DND-41 (cell line): ENCODE data around the gene TMEM237.

ENCODE experiments used
- ATAC-seq: fragments of 200-7000 bp; cut with Tn5 transposase; 3 replicates; pipeline ENCODE4 v1.9.1; 2021; ENCODE audit warnings: low read depth; ENCODE audit not compliant: insufficient read depth
- DNase-seq: peaks from one replicate; pipeline ENCODE4 v3.0.0-alpha.2; 2020
- H2AFZ ChIP-seq: 2 replicates; pipeline ENCODE4 v1.6.0; 2012; ENCODE audit warnings: low read depth, low read length
- H3K27ac ChIP-seq: 2 replicates; pipeline ENCODE4 v1.5.1; 2012; ENCODE audit warnings: low read length, inconsistent platforms
- H3K27me3 ChIP-seq: fragments of 200-600 bp; sonication (generic); 2 replicates; pipeline ENCODE4 v1.6.0; 2012; ENCODE audit warnings: low read length, mild to moderate bottlenecking, inconsistent platforms; ENCODE audit not compliant: insufficient read depth, poor library complexity
- H3K36me3 ChIP-seq: 2 replicates; pipeline ENCODE4 v1.5.1; 2012; ENCODE audit warnings: low read length, inconsistent platforms; ENCODE audit not compliant: insufficient read depth
- H3K4me1 ChIP-seq: 2 replicates; pipeline ENCODE4 v1.5.1; 2012; ENCODE audit warnings: mild to moderate bottlenecking, low read length; ENCODE audit not compliant: insufficient read depth
- H3K4me2 ChIP-seq: 2 replicates; pipeline ENCODE4 v1.6.0; 2012; ENCODE audit warnings: mild to moderate bottlenecking, moderate library complexity, low read length, inconsistent platforms; ENCODE audit not compliant: insufficient read depth
- H3K4me3 ChIP-seq, 2 experiments: fragments of 200-600 bp in 1 of 2; shearing (Covaris generic) in 1 of 2; 2 replicates each; pipeline ENCODE4 v1.5.1; 2012 to 2016; ENCODE audit warnings: inconsistent platforms in 2 of 2, low read length in 2 of 2, mild to moderate bottlenecking in 2 of 2, low read depth in 1 of 2, moderate library complexity in 1 of 2
- H3K79me2 ChIP-seq: 2 replicates; pipeline ENCODE4 v1.6.0; 2012; ENCODE audit warnings: low read length, inconsistent platforms; ENCODE audit not compliant: insufficient read depth
- H3K9ac ChIP-seq: 2 replicates; pipeline ENCODE4 v1.6.0; 2012; ENCODE audit warnings: low read depth, mild to moderate bottlenecking, inconsistent platforms, low read length, moderate library complexity
- H3K9me3 ChIP-seq: 2 replicates; pipeline ENCODE4 v1.5.1; 2012; ENCODE audit warnings: low read length, moderate library complexity, mild to moderate bottlenecking, inconsistent platforms; ENCODE audit not compliant: insufficient read depth, severe bottlenecking
- H4K20me1 ChIP-seq: 2 replicates; pipeline ENCODE4 v1.6.0; 2012; ENCODE audit warnings: low read length; ENCODE audit not compliant: insufficient read depth
- CTCF ChIP-seq: IDR thresholded peaks from 2 replicates; pipeline ENCODE4 v1.5.1; 2012; ENCODE audit warnings: borderline replicate concordance, low read length, moderate library complexity, mild to moderate bottlenecking; ENCODE audit not compliant: poor library complexity, severe bottlenecking; ENCODE audit errors: extremely low read depth
- EZH2 ChIP-seq: IDR thresholded peaks from 3 replicates; pipeline ENCODE4 v1.6.1; 2012; ENCODE audit warnings: borderline replicate concordance, low read depth, mild to moderate bottlenecking, moderate library complexity, low read length, inconsistent platforms; ENCODE audit not compliant: severe bottlenecking

TMEM237 gene

DNA sequence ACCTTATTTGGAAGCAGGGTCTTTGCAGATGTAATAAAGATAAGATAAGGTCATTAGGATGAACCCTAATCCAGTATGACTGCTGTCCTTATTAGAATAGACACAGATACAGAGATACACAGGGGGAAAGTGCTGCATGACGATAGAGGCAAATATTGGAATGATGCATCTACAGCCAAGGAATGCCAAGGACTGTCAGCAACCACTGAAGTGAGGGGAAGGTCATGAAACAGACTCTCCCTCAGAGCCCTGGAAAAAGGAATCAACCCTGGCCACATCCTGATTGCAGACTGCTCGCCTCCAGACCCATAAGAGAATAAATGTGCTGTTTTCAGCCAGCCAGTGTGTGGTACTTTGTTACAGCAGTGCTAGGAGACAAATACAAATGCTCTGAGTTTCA, 14.8 kb downstream of the TMEM237 start:
- Histone ChIP-seq H3K27ac (no peak overlapping the region), H3K9ac (no peak overlapping the region), H4K20me1 (no peaks in the 10 kb centered on the region), H3K9me3 (no peaks in the 10 kb centered on the region), H3K4me1 (no peaks in the 10 kb centered on the region), H2AFZ (no peak overlapping the region), H3K27me3 (no peaks in the 10 kb centered on the region), H3K4me3 (no peak overlapping the region), H3K79me2 (no peaks in the 10 kb centered on the region), H3K4me2 (no peak overlapping the region), H3K36me3 (peaks cover 67% of the 10 kb centered on the region)
- DNase-seq, result no peak
- TF ChIP-seq EZH2, result no peak
- TF ChIP-seq CTCF, result no peak
- ATAC-seq, result no peak

DNA sequence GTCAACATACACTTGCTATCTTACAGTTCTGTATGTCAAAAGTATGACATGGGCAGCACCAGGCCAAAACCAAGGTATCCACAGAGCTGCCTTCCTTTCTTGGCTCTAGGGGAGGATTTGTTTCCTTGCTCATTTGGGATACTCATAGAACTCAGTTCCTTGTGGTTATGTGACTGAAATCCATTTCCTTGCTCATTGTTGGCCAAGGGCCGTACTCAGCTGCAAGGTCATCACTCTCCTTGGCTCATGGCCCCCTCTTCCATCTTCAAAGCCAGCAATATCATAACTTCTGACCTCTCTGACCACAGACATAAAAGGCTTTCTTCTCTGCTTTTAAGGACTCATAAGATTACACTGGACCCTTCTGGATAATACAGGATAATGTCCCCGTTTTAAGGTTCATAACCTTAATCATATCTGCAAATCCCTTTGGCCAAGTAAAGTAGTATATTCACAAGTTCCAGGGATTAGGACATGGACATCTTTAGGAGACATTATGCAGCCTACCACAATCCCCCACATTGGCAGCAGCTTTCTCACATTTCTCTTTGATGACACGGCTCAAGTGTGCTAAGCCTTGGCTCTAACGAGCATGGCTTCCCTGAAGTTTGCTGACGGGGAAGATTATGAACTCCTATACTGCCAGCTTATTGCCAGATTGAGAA, 20.9 kb downstream of the TMEM237 start:
- no peaks in the 10 kb centered on the region for H4K20me1 ChIP-seq
- H3K27me3 ChIP-seq, result no peaks in the 10 kb centered on the region
- H3K27ac ChIP-seq, result no peak overlapping the region
- no peak overlapping the region for H2AFZ ChIP-seq
- no peak for ATAC-seq
- H3K4me1 ChIP-seq, result no peaks in the 10 kb centered on the region
- H3K9ac ChIP-seq, result no peak overlapping the region
- H3K79me2 ChIP-seq, result no peaks in the 10 kb centered on the region
- no peak overlapping the region for H3K4me3 ChIP-seq
- peaks cover 28% of the 10 kb centered on the region for H3K36me3 ChIP-seq
- no peak for DNase-seq
- H3K4me2 ChIP-seq, result no peak overlapping the region
- no peak for TF ChIP-seq CTCF
- TF ChIP-seq EZH2, result no peak
- H3K9me3 ChIP-seq, result no peaks in the 10 kb centered on the region

GRCh38 chr2:201621293-201621999, 21.9 kb downstream of the TMEM237 start:
- no peak overlapping the region for H3K4me2 ChIP-seq

More at GRCh38 chr2:201621293-201621999, 21.9 kb downstream of the TMEM237 start:
- H4K20me1 ChIP-seq, result no peaks in the 10 kb centered on the region
- H3K27me3 ChIP-seq, result no peaks in the 10 kb centered on the region
- TF ChIP-seq CTCF (no peak), EZH2 (no peak)
- H3K9me3 ChIP-seq, result no peaks in the 10 kb centered on the region
- H3K4me3 ChIP-seq, result no peak overlapping the region
- no peak for ATAC-seq
- DNase-seq, result no peak
- H3K27ac ChIP-seq, result no peak overlapping the region
- H3K36me3 ChIP-seq, result peaks cover 20% of the 10 kb centered on the region
- no peaks in the 10 kb centered on the region for H3K4me1 ChIP-seq
- H3K9ac ChIP-seq, result no peak overlapping the region
- no peaks in the 10 kb centered on the region for H3K79me2 ChIP-seq
- no peak overlapping the region for H2AFZ ChIP-seq
